Effector memory CD4-positive, alpha-beta T cell (primary cell): Measurements from ENCODE around the gene SPINDOC.

Experiments
- DNase-seq, 3 donors: peaks; one replicate each; pipeline ENCODE4 v3.0.0-alpha.2; 2020
- H3K27ac ChIP-seq: 2 replicates; pipeline ENCODE4 v1.7.0; 2013; ENCODE audit warnings: mild to moderate bottlenecking, low read length, moderate library complexity; ENCODE audit not compliant: insufficient read depth, poor library complexity, severe bottlenecking
- H3K27me3 ChIP-seq: replicated peaks from 2 replicates; pipeline ENCODE4 v1.7.0; 2013; ENCODE audit warnings: mild to moderate bottlenecking, low read length; ENCODE audit not compliant: insufficient read depth, control insufficient read depth, poor library complexity, severe bottlenecking
- H3K36me3 ChIP-seq: 2 replicates; pipeline ENCODE4 v1.7.0; 2013; ENCODE audit warnings: mild to moderate bottlenecking, low read length, moderate library complexity; ENCODE audit not compliant: control insufficient read depth, insufficient read depth
- H3K4me1 ChIP-seq: 2 replicates; pipeline ENCODE4 v1.7.0; 2013; ENCODE audit warnings: low read length, mild to moderate bottlenecking; ENCODE audit not compliant: control insufficient read depth, insufficient read depth, poor library complexity, severe bottlenecking
- H3K4me3 ChIP-seq: 2 replicates; pipeline ENCODE4 v1.7.0; 2013; ENCODE audit warnings: low read length, low read depth, mild to moderate bottlenecking; ENCODE audit not compliant: insufficient read depth, poor library complexity, severe bottlenecking
- H3K9me3 ChIP-seq: 2 replicates; pipeline ENCODE4 v1.7.0; 2013; ENCODE audit warnings: mild to moderate bottlenecking, low read length, moderate library complexity; ENCODE audit not compliant: control insufficient read depth

SPINDOC gene

GRCh38 chr11:63831326-63831725, 18.1 kb downstream of the SPINDOC start:
- Histone ChIP-seq H3K4me3 (no peak overlapping the region), H3K9me3 (no peaks in the 10 kb centered on the region), H3K4me1 (no peaks in the 10 kb centered on the region), H3K27ac (no peak overlapping the region), H3K27me3 (no peaks in the 10 kb centered on the region), H3K36me3 (no peaks in the 10 kb centered on the region)
- no peak for DNase-seq

- Histone ChIP-seq H3K27me3 (no peaks in the 10 kb centered on the region), H3K4me3 (no peak overlapping the region), H3K27ac (no peak overlapping the region), H3K36me3 (no peaks in the 10 kb centered on the region), H3K4me1 (peaks cover 1% of the 10 kb centered on the region), H3K9me3 (no peaks in the 10 kb centered on the region)
- DNase-seq = no peak
These were observed 19.1 kb downstream of the SPINDOC start for GRCh38 chr11:63832336-63832735.

- Histone ChIP-seq H3K27ac (no peak overlapping the region), H3K36me3 (no peaks in the 10 kb centered on the region), H3K4me3 (no peak overlapping the region), H3K27me3 (no peaks in the 10 kb centered on the region), H3K4me1 (peaks cover 8% of the 10 kb centered on the region), H3K9me3 (no peaks in the 10 kb centered on the region)
- DNase-seq = no peak
These were observed 19.8 kb downstream of the SPINDOC start for GRCh38 chr11:63833048-63833447.

- no peaks in the 10 kb centered on the region for H3K36me3 ChIP-seq
- no peak overlapping the region for H3K27ac ChIP-seq
- DNase-seq = no peak
- H3K27me3 ChIP-seq = no peaks in the 10 kb centered on the region
- H3K4me1 ChIP-seq = peaks cover 13% of the 10 kb centered on the region
- H3K4me3 ChIP-seq = no peak overlapping the region
- no peaks in the 10 kb centered on the region for H3K9me3 ChIP-seq
These were observed 21.4 kb downstream of the SPINDOC start for GRCh38 chr11:63834535-63835157.

GRCh38 chr11:63835158-63835545, 21.9 kb downstream of the SPINDOC start:
- Histone ChIP-seq H3K4me1 (peaks cover 16% of the 10 kb centered on the region), H3K9me3 (no peaks in the 10 kb centered on the region), H3K27ac (no peak overlapping the region), H3K4me3 (no peak overlapping the region), H3K27me3 (no peaks in the 10 kb centered on the region), H3K36me3 (no peaks in the 10 kb centered on the region)
- DNase-seq = no peak

GRCh38 chr11:63837027-63837688, 23.9 kb downstream of the SPINDOC start:
- H3K27ac ChIP-seq = peak overlapping the region; percentile 71
- no peaks in the 10 kb centered on the region for H3K36me3 ChIP-seq
- DNase-seq = peak; percentile 50 to 69 (median 62)
- H3K9me3 ChIP-seq = no peaks in the 10 kb centered on the region
- no peaks in the 10 kb centered on the region for H3K27me3 ChIP-seq
- H3K4me3 ChIP-seq = no peak overlapping the region
- peaks cover 24% of the 10 kb centered on the region for H3K4me1 ChIP-seq

- H3K4me3 ChIP-seq = peak overlapping the region; percentile 4
- H3K27me3 ChIP-seq = no peaks in the 10 kb centered on the region
- peaks cover 27% of the 10 kb centered on the region for H3K4me1 ChIP-seq
- DNase-seq = no peak
- peak overlapping the region; percentile 71 for H3K27ac ChIP-seq
- H3K9me3 ChIP-seq = no peaks in the 10 kb centered on the region
- peaks cover 2% of the 10 kb centered on the region for H3K36me3 ChIP-seq
These were observed 24.5 kb downstream of the SPINDOC start for GRCh38 chr11:63837739-63838138.

GRCh38 chr11:63838150-63838677, 25.0 kb downstream of the SPINDOC start:
- DNase-seq = no peak
- peak overlapping the region; percentile 4 for H3K4me3 ChIP-seq
- H3K27ac ChIP-seq = peak overlapping the region; percentile 71
- H3K4me1 ChIP-seq = peaks cover 27% of the 10 kb centered on the region
- H3K9me3 ChIP-seq = no peaks in the 10 kb centered on the region
- no peaks in the 10 kb centered on the region for H3K27me3 ChIP-seq
- H3K36me3 ChIP-seq = peaks cover 6% of the 10 kb centered on the region

- peaks cover 29% of the 10 kb centered on the region for H3K4me1 ChIP-seq
These were observed 25.6 kb downstream of the SPINDOC start, which contains the start of gene MARK2 for GRCh38 chr11:63838678-63839507. TSS of gene MARK2 (plus strand) at chr11:63839110. CDS start at chr11:63839507, 397 bp downstream.

More at GRCh38 chr11:63838678-63839507, 25.6 kb downstream of the SPINDOC start, which contains the start of gene MARK2:
- Histone ChIP-seq H3K4me3 (peak within 1 kb of the TSS; percentile 86), H3K27ac (peak within 1 kb of the TSS; percentile 85), H3K36me3 (peaks cover 7% of the 10 kb centered on the region), H3K9me3 (no peaks in the 10 kb centered on the region), H3K27me3 (no peaks in the 10 kb centered on the region)
- DNase-seq = peak; percentile 100
